ENCODE measurements around the gene D2HGDH.

D2HGDH gene

DNA sequence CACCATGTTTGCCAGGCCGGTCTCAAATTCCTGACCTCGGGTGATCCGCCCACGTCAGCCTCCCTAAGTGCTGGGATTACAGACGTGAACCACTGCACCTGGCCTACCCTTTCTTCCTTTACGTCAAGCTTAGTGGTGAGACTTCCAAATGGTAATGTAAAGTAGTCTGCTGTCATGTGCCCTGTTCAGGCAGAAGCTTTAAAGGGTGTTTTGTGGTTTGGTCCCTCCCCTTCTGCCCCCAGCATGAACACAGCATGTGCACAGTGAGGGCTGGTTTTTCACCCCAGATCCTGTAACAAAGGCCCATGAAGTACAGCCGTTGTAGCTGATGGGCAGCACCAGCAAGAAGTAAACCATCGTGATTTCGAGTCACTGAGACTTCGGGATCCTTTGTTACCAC lies 45.1 kb upstream of the D2HGDH start:
- H3F3A ChIP-seq (ENCODE audit: insufficient read depth, low read length): no peaks in the 10 kb centered on the region
- H3K27me3 ChIP-seq (replicated peaks; ENCODE audit: insufficient read depth, low read length): no peaks in the 10 kb centered on the region
- TF ChIP-seq EZH2 (optimal IDR thresholded peaks at IDR 0.05; ENCODE audit: low read depth, low read length) (no peak), EZH2phosphoT487 (IDR thresholded peaks at IDR 0.05; ENCODE audit: low read length) (no peak)
- TF ChIP-seq, protein P1, sequence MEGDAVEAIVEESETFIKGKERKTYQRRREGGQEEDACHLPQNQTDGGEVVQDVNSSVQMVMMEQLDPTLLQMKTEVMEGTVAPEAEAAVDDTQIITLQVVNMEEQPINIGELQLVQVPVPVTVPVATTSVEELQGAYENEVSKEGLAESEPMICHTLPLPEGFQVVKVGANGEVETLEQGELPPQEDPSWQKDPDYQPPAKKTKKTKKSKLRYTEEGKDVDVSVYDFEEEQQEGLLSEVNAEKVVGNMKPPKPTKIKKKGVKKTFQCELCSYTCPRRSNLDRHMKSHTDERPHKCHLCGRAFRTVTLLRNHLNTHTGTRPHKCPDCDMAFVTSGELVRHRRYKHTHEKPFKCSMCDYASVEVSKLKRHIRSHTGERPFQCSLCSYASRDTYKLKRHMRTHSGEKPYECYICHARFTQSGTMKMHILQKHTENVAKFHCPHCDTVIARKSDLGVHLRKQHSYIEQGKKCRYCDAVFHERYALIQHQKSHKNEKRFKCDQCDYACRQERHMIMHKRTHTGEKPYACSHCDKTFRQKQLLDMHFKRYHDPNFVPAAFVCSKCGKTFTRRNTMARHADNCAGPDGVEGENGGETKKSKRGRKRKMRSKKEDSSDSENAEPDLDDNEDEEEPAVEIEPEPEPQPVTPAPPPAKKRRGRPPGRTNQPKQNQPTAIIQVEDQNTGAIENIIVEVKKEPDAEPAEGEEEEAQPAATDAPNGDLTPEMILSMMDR (IDR thresholded peaks at IDR 0.05; ENCODE audit: low read length): no peak
- no peaks in the 10 kb centered on the region for H4K20me1 ChIP-seq (ENCODE audit: insufficient read depth, low read length)
- H3K4me2 ChIP-seq (ENCODE audit: low read depth, low read length): no peak overlapping the region
- H3K9me2 ChIP-seq (replicated peaks; ENCODE audit: insufficient read depth, low read length): no peaks in the 10 kb centered on the region
- no peak for DNase-seq
- no peaks in the 10 kb centered on the region for H3K9me3 ChIP-seq (replicated peaks; ENCODE audit: insufficient read depth, low read length)
- H3K9ac ChIP-seq (ENCODE audit: low read length): no peak overlapping the region
- peaks cover under 1% of the 10 kb centered on the region; the same call in 1 of the 2 replicates for H3K36me3 ChIP-seq (replicated peaks; ENCODE audit: insufficient read depth, low read length)
- no peak overlapping the region for H3K4me3 ChIP-seq (ENCODE audit: low read length)
- H3K27ac ChIP-seq (ENCODE audit: low read length): no peak overlapping the region
- peaks cover 42% of the 10 kb centered on the region for H3K79me2 ChIP-seq (ENCODE audit: low read length)
- peaks cover 8% of the 10 kb centered on the region; the same call in 1 of the 2 replicates for H3K4me1 ChIP-seq (ENCODE audit: low read length)
- H2AFZ ChIP-seq (ENCODE audit: low read length): no peak overlapping the region

DNA sequence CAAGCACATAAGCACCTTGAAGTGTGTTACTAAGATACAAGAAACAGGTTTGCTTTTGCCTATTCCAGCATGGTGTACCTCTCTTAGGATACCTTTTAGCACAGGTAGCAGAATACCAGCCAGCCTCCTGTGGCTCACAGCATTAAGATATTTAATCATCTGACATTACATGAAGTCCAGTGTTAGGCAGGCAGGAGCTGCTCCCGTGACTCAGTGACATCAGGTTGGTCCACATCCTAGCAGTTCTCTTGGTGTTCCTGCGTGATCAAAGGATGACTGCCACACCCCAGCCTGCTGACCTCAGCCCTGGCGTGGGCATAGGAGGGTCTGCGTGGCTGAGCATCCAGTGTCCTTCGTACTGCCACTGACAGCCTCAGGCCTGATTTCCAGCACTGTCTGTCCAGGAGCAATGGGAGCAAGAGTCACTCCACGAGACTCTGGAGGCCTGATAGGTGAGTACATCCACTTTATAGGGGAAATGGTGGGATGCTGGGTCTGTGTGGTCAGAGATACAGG lies 44.2 kb upstream of the D2HGDH start:
- no peak for DNase-seq
- H3K4me3 ChIP-seq (ENCODE audit: low read length): no peak overlapping the region
- H3K9me2 ChIP-seq (replicated peaks; ENCODE audit: insufficient read depth, low read length): no peaks in the 10 kb centered on the region
- H2AFZ ChIP-seq (ENCODE audit: low read length): no peak overlapping the region
- no peak overlapping the region for H3K27ac ChIP-seq (ENCODE audit: low read length)
- H3K4me1 ChIP-seq (ENCODE audit: low read length): peaks cover 8% of the 10 kb centered on the region; the same call in 1 of the 2 replicates
- no peaks in the 10 kb centered on the region for H3K9me3 ChIP-seq (replicated peaks; ENCODE audit: insufficient read depth, low read length)
- TF ChIP-seq EZH2phosphoT487 (IDR thresholded peaks at IDR 0.05; ENCODE audit: low read length): no peak
- TF ChIP-seq, protein P1 (IDR thresholded peaks at IDR 0.05; ENCODE audit: low read length): no peak
- no peak for TF ChIP-seq EZH2 (optimal IDR thresholded peaks at IDR 0.05; ENCODE audit: low read depth, low read length)
- H3K36me3 ChIP-seq (replicated peaks; ENCODE audit: insufficient read depth, low read length): no peaks in the 10 kb centered on the region
- no peak overlapping the region for H3K4me2 ChIP-seq (ENCODE audit: low read depth, low read length)
- H3F3A ChIP-seq (ENCODE audit: insufficient read depth, low read length): no peaks in the 10 kb centered on the region
- no peak overlapping the region for H3K9ac ChIP-seq (ENCODE audit: low read length)
- peaks cover 37% of the 10 kb centered on the region for H3K79me2 ChIP-seq (ENCODE audit: low read length)
- no peaks in the 10 kb centered on the region for H4K20me1 ChIP-seq (ENCODE audit: insufficient read depth, low read length)
- H3K27me3 ChIP-seq (replicated peaks; ENCODE audit: insufficient read depth, low read length): no peaks in the 10 kb centered on the region

DNA sequence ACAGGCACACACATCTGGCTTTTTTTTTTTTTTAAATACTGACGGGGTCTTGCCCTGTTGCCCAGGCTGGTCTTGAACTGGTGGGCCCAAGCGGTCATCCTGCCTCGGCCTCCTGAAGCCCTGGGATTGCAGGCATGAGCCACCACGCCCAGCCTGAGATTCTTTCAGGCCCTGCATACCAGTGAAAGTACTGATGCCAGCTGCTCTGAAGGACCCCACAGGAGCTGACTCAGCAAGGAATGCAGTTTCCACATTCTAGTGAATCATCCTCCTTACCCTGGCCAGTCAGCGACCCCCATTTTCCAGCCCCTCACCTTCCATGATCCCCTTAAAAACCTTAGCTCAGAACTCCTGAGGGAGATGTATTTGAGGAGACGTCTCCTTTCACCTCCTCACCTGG lies 42.0 kb upstream of the D2HGDH start:
- Histone ChIP-seq H4K20me1 (ENCODE audit: insufficient read depth, low read length) (no peaks in the 10 kb centered on the region), H2AFZ (ENCODE audit: low read length) (no peak overlapping the region), H3K9me2 (replicated peaks; ENCODE audit: insufficient read depth, low read length) (no peaks in the 10 kb centered on the region), H3K4me2 (ENCODE audit: low read depth, low read length) (no peak overlapping the region), H3K9ac (ENCODE audit: low read length) (no peak overlapping the region), H3K9me3 (replicated peaks; ENCODE audit: insufficient read depth, low read length) (no peaks in the 10 kb centered on the region), H3K4me1 (ENCODE audit: low read length) (0 out of 2 replicates have a peak, but pooled peaks cover 3% of the 10 kb centered on the region), H3K79me2 (ENCODE audit: low read length) (peaks cover 20% of the 10 kb centered on the region), H3K36me3 (replicated peaks; ENCODE audit: insufficient read depth, low read length) (no peaks in the 10 kb centered on the region), H3K27me3 (replicated peaks; ENCODE audit: insufficient read depth, low read length) (no peaks in the 10 kb centered on the region), H3K4me3 (ENCODE audit: low read length) (no peak overlapping the region), H3K27ac (ENCODE audit: low read length) (no peak overlapping the region), H3F3A (ENCODE audit: insufficient read depth, low read length) (no peaks in the 10 kb centered on the region)
- TF ChIP-seq, protein P1 (IDR thresholded peaks at IDR 0.05; ENCODE audit: low read length): no peak
- TF ChIP-seq EZH2 (optimal IDR thresholded peaks at IDR 0.05; ENCODE audit: low read depth, low read length) (no peak), EZH2phosphoT487 (IDR thresholded peaks at IDR 0.05; ENCODE audit: low read length) (no peak)
- DNase-seq: no peak
